HG03103 (cell line): ENCODE measurements around the gene EDEM3.

ENCODE experiments used
- ATAC-seq: cut with Tn5 transposase; IDR thresholded peaks from one replicate; pipeline ENCODE4 v1.9.1; 2021; ENCODE audit warnings: low read depth; ENCODE audit not compliant: unreplicated experiment

Gene EDEM3

DNA sequence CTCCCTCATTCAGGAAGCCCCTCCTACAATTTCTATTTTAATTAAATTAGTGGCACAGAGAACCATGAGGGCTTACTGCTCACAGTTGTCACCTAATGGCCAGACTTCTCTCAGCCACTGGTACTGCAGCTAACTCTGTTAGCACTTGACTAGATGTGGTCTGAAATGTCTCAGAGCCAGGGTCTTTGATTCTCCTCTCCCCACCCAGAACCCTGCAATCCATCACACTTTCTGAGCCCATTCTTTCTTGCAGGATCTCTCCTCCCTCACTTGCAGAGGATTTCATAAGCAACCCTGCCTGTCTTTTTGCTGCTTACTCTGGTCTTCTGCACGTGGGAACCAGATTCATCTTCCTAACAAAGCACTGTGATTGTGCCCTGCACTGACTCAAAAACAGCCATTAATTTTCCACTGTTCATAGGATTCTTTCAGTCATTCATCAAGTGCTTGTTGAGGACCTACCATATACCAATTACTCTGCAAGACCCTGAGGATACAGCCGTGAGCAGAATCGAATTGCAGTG is 108.4 kb downstream of the EDEM3 start:
- ATAC-seq, result no peak

DNA sequence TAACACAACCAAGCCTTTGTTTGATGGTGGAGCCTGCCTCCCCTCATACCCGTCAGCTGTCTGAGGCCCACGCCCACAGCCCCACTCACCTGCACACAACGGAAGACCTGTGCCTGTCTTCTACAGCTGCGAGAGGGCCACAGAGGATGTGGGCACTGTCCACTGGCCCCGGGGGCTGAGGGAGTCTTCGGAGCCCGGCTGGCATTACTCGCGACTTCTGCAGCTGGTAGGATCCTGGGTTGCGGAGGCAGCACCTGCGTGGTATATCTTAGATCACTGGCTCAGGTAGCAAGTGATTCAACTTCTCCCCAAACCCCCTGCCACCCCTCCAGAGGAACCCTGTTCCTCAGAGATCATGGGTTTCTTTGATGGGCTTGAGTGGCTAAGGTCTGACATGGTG is 109.9 kb downstream of the EDEM3 start:
- ATAC-seq, result no peak

DNA sequence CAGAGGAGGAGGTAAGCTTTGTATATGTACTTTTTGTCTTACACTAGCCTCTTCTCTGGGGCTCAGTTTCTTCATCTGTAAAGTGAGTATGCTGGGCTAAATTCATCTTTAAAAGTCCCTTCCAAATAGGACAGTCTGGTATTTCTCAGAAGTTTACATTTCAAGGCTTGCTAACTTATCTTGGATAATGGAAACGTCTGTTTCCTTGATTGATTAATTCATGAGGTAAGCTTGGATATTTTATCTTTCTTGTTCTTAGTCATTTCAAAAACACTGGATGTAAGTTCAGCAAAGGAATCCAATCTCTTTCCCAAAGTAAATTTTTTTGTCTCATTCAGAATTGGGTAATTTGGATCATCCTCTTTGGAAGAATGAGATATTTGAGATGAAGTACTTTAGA is 111.0 kb downstream of the EDEM3 start:
- ATAC-seq, result no peak

DNA sequence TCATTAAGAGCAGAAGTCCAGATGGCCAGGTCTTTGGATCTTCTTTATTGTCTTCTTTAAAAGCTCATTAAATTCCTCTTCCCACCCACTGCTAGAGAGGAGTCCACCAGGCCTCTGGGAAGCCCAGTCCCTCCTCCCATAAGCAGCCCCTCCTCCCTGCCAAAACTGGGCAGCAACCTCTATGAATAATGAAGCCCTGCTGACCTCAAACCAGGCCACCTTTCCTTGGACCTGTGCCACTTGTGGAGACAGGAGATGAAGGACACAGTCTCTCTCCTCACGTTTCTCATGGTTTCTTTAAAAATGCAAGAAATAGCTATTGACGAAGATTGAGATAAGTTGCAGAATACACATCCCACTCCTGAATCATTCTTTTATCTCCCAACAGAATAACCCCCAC is 112.8 kb downstream of the EDEM3 start:
- ATAC-seq, result no peak

DNA sequence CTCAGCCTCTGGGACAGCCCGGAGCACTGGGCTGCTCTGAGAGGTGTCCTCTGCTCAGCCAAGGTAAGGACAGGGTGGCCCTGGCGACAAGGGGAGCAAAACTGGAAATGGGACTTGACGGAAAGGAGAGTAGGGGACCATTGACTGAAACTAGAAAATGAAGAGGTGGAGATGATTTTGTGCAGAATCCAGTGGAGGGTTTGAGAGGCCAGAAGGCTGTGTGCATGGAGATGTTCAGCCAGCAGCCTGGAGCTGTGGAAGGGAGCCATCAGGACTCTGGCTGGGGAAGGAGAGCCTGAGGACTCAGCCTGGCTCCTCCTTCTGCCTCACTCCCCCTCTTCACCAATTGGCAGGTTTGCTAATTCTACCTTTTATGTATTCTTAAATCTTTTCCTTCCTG is 114.2 kb downstream of the EDEM3 start:
- no peak for ATAC-seq
